HG03175 (cell line): ENCODE results near the gene MRPS25.

Experiments
- ATAC-seq: cut with Tn5 transposase; IDR thresholded peaks from one replicate; pipeline ENCODE4 v1.9.1; 2021; ENCODE audit warnings: mild to moderate bottlenecking, moderate library complexity; ENCODE audit not compliant: unreplicated experiment

Gene MRPS25

GRCh38 chr3:15064835-15065549 lies at the start of gene MRPS25:
TSS of gene MRPS25 (minus strand) at chr3:15065315. CDS start at chr3:15065194, 121 bp downstream.
- peak; percentile 96 for ATAC-seq

GRCh38 chr3:15113884-15114283 lies 48.8 kb upstream of the MRPS25 start:
- ATAC-seq = no peak

- no peak for ATAC-seq
Measured at GRCh38 chr3:15113471-15113870, 48.4 kb upstream of the MRPS25 start.

GRCh38 chr3:15112011-15112410 lies 46.9 kb upstream of the MRPS25 start:
- no peak for ATAC-seq

- ATAC-seq = no peak
Measured at GRCh38 chr3:15110206-15110605, 45.1 kb upstream of the MRPS25 start.

- no peak for ATAC-seq
Measured at GRCh38 chr3:15108869-15109268, 43.8 kb upstream of the MRPS25 start.

- ATAC-seq = peak; percentile 71
Measured at GRCh38 chr3:15108082-15108545, 43.0 kb upstream of the MRPS25 start.

- ATAC-seq = no peak
Measured at GRCh38 chr3:15107075-15107947, 42.2 kb upstream of the MRPS25 start.

GRCh38 chr3:15102836-15103235 lies 37.7 kb upstream of the MRPS25 start:
- no peak for ATAC-seq

GRCh38 chr3:15102256-15102655 lies 37.1 kb upstream of the MRPS25 start:
- ATAC-seq = no peak

- no peak for ATAC-seq
Measured at GRCh38 chr3:15099364-15100098, 34.4 kb upstream of the MRPS25 start.

- ATAC-seq = peak; percentile 90
Measured at GRCh38 chr3:15098503-15099363, 33.6 kb upstream of the MRPS25 start, which contains the start of gene RBSN. TSS of gene RBSN (minus strand) at chr3:15099148. CDS start at chr3:15096120, 3,028 bp downstream.

GRCh38 chr3:15097891-15098290 lies 32.8 kb upstream of the MRPS25 start:
- ATAC-seq = no peak

- ATAC-seq = no peak
Measured at GRCh38 chr3:15096046-15096445, 30.9 kb upstream of the MRPS25 start.

GRCh38 chr3:15094187-15094875 lies 29.2 kb upstream of the MRPS25 start:
- ATAC-seq = no peak

GRCh38 chr3:15092686-15093085 lies 27.6 kb upstream of the MRPS25 start:
- no peak for ATAC-seq

- no peak for ATAC-seq
Measured at GRCh38 chr3:15091575-15091974, 26.5 kb upstream of the MRPS25 start.

- no peak for ATAC-seq
Measured at GRCh38 chr3:15089201-15089600, 24.1 kb upstream of the MRPS25 start.

GRCh38 chr3:15086699-15087098 lies 21.6 kb upstream of the MRPS25 start:
- no peak for ATAC-seq

- no peak for ATAC-seq
Measured at GRCh38 chr3:15086263-15086662, 21.1 kb upstream of the MRPS25 start.
